GM12801 (cell line): ENCODE data around the gene FAM163A.

Source experiments
- TF ChIP-seq, protein P1 (sequence below): IDR thresholded peaks from one replicate; pipeline ENCODE4 v1.5.1; 2011; ENCODE audit warnings: control low read depth; ENCODE audit not compliant: insufficient read length; ENCODE audit errors: extremely low read depth

FAM163A gene

DNA sequence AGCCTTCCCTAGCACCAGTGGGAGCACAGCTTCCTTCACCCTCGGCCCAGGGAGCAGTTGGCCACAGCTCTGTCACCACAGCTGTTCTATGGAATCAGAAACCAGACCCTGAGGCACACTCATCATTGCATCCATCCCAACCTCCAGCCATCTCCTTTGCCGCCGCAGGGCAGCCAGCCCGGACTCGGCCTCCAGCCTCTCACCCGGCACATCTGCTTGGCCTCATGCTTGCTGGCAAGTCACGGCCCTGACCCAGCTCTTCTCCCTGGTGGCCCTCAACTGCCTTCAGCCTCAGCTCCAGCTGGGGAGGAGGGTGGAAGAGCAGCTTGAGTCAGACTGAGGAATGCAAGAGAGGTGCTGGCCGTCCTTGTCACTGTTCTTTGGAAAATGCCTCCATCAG is 74.7 kb downstream of the FAM163A start:
- TF ChIP-seq, protein P1, sequence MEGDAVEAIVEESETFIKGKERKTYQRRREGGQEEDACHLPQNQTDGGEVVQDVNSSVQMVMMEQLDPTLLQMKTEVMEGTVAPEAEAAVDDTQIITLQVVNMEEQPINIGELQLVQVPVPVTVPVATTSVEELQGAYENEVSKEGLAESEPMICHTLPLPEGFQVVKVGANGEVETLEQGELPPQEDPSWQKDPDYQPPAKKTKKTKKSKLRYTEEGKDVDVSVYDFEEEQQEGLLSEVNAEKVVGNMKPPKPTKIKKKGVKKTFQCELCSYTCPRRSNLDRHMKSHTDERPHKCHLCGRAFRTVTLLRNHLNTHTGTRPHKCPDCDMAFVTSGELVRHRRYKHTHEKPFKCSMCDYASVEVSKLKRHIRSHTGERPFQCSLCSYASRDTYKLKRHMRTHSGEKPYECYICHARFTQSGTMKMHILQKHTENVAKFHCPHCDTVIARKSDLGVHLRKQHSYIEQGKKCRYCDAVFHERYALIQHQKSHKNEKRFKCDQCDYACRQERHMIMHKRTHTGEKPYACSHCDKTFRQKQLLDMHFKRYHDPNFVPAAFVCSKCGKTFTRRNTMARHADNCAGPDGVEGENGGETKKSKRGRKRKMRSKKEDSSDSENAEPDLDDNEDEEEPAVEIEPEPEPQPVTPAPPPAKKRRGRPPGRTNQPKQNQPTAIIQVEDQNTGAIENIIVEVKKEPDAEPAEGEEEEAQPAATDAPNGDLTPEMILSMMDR: no peak

DNA sequence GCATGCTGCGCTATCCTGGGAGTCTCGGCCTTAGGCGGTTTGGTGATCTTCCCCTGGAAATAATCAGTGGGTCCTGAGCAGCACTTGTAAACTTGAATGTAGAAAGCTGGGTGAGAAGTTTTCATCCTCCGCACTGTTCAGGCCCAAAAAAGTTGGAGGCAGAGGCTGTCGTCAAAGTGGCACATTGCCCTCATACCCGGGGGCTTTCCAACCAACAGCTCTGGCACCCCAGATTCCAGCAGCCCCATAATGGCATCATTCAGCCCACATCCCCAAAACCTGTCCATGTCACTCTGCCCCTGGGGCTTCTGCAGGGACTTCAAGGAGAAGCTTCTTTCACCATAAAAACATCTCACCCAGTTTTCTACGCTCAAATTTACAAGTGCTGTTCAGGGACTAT is 75.2 kb downstream of the FAM163A start:
- TF ChIP-seq, protein P1: no peak

DNA sequence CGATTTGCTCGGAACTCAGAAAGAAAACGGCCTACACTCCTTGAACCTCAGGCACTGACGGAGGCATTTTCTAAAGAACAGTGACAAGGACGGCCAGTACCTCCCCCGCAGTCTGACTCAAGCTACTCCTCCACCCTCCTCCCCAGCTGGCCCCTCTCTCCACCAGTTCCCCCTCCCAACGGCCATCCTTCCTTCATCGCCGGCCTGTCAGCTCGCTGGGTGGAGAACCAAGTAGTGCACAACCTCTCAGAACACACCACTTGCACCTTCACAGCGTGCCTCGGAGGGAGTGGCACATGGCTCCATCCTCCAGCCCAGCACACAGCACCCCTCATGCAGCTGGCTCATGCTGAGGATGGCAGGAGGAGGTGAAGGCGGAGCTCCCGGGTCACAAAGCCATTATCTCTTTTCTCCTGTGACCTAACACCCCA is 75.7 kb downstream of the FAM163A start:
- TF ChIP-seq, protein P1: no peak

DNA sequence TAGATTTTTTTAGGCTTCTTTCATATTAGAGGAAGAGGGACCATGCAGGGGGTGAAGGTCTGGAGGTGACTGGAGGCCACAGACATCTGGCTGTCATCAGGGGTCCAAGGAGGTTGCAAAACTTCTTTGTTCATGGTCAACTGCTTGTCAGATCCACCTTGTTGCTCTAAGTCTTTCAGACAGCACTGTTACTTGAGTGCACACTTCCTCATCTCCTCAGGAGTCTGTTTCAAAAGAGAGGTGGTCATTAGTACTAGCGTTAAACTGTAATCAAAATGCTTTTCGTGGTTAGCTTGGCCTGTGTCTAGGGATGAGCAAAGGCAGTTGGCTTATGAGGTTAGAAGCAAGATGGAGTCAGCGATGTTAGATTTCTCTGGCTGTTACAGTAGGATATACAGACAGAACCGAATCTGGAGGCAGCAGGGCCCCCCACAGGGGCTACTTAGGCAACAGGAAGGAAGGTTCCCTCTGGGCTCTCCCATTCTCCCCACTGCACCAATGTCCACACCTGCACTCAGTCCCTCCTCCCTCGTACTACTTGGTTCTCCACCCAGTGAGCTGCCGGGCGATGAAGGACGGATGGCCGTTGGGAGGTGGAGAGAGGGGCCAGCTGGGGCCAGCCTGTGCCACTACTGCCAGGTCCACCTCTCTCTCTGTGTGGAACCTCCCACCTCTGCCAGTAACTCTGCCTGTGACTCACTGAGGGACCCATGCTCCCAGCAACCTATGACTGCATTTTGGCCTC is 77.3 kb downstream of the FAM163A start:
- TF ChIP-seq, protein P1: no peak

DNA sequence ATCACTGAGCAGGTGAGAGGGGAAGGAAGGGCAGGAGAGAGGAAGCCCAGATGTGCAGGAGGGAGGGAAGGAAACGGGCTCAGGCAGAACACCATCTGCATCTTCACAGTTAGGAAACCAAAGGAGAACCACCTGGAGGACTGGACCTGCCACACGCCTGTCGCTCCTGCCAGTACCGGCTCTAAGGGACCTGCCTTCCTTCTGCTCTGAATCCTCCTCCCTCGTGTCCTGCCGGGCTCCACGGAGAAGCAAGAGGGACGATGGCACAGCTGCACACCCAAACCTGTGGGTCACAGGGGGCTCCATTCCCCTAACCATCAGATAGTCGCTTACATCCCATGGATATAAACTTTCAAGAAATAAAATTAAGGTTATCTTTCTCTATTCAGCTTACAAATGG is 78.4 kb downstream of the FAM163A start:
- TF ChIP-seq, protein P1: no peak

DNA sequence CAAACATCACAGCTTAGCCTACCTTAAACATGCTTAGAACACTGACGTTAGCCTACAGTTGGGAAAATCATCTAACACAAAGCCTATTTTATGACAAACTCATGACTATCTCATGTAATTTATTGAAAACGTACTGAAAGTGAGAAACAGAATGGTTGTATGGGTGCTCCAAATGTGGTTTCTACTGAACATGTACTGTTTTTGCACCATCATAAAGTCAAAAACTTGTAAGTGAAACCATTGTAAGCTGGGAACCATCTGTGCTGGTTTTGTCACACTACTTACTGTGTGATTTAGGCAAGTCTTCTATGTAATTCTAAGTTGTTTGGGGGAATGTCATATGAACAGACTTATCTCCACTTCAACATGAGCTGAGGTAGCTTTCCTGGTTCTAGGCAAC is 79.0 kb downstream of the FAM163A start:
- TF ChIP-seq, protein P1: no peak

DNA sequence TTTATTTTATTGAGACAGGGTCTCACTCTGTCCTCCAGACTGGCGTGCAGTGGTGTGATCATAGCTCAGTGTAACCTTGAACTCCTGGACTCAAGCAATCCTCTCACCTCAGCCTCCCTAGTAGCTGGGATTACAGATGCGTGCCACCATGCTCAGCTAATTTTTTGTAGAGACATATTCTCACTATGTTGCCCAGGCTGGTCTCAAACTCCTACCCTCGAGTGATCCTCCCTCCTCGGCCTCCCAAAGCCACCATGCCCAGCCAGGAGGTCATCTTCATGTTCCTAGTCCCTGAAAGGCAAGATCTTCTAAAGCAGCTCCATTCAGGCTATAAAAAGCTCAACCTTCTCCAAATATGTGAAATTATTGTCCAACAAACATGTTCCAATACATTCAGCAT is 80.6 kb downstream of the FAM163A start:
- TF ChIP-seq, protein P1: no peak
